ENCODE data around the gene ZNF805. TPM values are rescaled to one million over a fixed set of nuclear protein-coding genes. Genes with fewer than 3 reads are reported as not detected.

Gene ZNF805
- total and polyA plus RNA-seq, 2 of the 13 experiments (the other 11 are each of a cell fraction or from before 2014, with no cell fraction given), result 5.1 to 12.8 TPM

GRCh38 chr19:57191141-57192076, 49.0 kb upstream of the ZNF805 start, which contains the start of gene ZNF264 (continued):
- TF ChIP-seq MAFK (conservative IDR thresholded peaks at IDR 0.05 in 1 of 2, IDR thresholded peaks at IDR 0.05 in 1 of 2; ENCODE audit: low read length in 2 of 2) (no peak), TIGD3 (CRISPR knock-in tag; IDR thresholded peaks at IDR 0.05; ENCODE audit: borderline replicate concordance) (no peak), USF2 (IDR thresholded peaks at IDR 0.05; ENCODE audit: low read depth, low read length) (no peak), USF2 (CRISPR knock-in tag; IDR thresholded peaks at IDR 0.05; ENCODE audit: borderline replicate concordance) (no peak), POGZ (CRISPR knock-in tag; IDR thresholded peaks at IDR 0.05) (peak; percentile 86), MATR3 (CRISPR knock-in tag; IDR thresholded peaks at IDR 0.05) (no peak), ZNF333 (CRISPR knock-in tag; IDR thresholded peaks at IDR 0.05; ENCODE audit: borderline replicate concordance) (peak; percentile 56; the same call in 1 of the 2 replicates), ZNF784 (CRISPR knock-in tag; IDR thresholded peaks at IDR 0.05; ENCODE audit: borderline replicate concordance) (no peak), LBX2 (CRISPR knock-in tag; IDR thresholded peaks at IDR 0.05; ENCODE audit: borderline replicate concordance) (0 out of 2 replicates have a peak, but pooled peaks have one; percentile 59), SMAD9 (CRISPR knock-in tag; IDR thresholded peaks at IDR 0.05) (no peak), ZMYM3 (CRISPR knock-in tag; IDR thresholded peaks at IDR 0.05) (no peak; the same call in 1 of the 2 replicates), ZNF609 (CRISPR knock-in tag; IDR thresholded peaks at IDR 0.05; ENCODE audit: borderline replicate concordance) (peak; percentile 23; the same call in 1 of the 2 replicates), RNF2 (conservative IDR thresholded peaks at IDR 0.05; ENCODE audit: low read depth) (no peak), MBNL3 (CRISPR knock-in tag; conservative IDR thresholded peaks at IDR 0.05) (no peak), ZNF766 (CRISPR knock-in tag; IDR thresholded peaks at IDR 0.05; ENCODE audit: borderline replicate concordance) (0 out of 2 replicates have a peak, but pooled peaks have one; percentile 61), KLF9 (CRISPR knock-in tag; IDR thresholded peaks at IDR 0.05; ENCODE audit: low read depth) (no peak; the same call in 1 of the 2 replicates), ZNF816 (CRISPR knock-in tag; IDR thresholded peaks at IDR 0.05; ENCODE audit: borderline replicate concordance) (0 out of 2 replicates have a peak, but pooled peaks have one; percentile 37), AGO1 (IDR thresholded peaks at IDR 0.05; ENCODE audit: low read depth, low read length, poor library complexity, severe bottlenecking) (peak; percentile 66)

Data from HepG2 (cell line).